Peyer's patch (tissue), 4 donors: ENCODE results near the gene YIPF5.

ENCODE experiments used
- CTCF ChIP-seq, 6 experiments: fragments of 450-650 bp in 4 of 6; fragments of 200-600 bp in 2 of 6; sonication (generic) in 1 of 6; IDR thresholded peaks; one replicate each; pipeline ENCODE4 v1.5.1; 2017 to 2019; ENCODE audit warnings: antibody characterized with exemption in 6 of 6, mild to moderate bottlenecking in 3 of 6, moderate library complexity in 1 of 6
- POLR2A ChIP-seq, 2 donors: fragments of 450-650 bp; IDR thresholded peaks; one replicate each; pipeline ENCODE4 v1.5.1; 2017; ENCODE audit warnings: antibody characterized with exemption in 2 of 2, mild to moderate bottlenecking in 2 of 2, moderate library complexity in 2 of 2

- TF ChIP-seq POLR2A (IDR thresholded peaks at IDR 0.05) (no peak), CTCF (IDR thresholded peaks at IDR 0.05) (no peak)
These were observed 48.9 kb downstream of the YIPF5 start for GRCh38 chr5:144121577-144121976.
